ENCODE results near the gene GNAT3. TPM values are rescaled to one million over a fixed set of nuclear protein-coding genes. Genes with fewer than 3 reads are reported as not detected.

The GNAT3 gene
- total and polyA plus RNA-seq, 12 donors: not detected

DNA sequence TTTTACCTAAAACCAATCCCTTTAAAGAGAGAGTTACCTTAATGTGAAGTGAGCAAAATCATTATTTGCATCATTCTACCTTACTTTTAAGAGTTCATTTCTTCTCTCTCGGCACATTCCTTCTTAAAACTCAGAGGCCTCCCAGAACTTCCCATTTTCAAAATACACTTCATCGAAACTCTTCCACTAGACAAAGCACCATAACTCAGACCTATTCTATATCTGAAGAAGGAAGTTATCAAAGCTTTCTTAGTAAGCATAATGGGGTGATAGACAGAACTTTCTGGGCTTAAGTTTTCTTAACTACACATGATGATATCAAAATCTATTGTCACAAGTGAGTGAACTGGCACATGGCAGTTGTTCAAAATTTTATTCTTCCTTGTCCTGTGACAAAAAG lies 24.6 kb upstream of the GNAT3 start:
- no peak for TF ChIP-seq POLR2A (IDR thresholded peaks at IDR 0.05)
- TF ChIP-seq, protein P1, sequence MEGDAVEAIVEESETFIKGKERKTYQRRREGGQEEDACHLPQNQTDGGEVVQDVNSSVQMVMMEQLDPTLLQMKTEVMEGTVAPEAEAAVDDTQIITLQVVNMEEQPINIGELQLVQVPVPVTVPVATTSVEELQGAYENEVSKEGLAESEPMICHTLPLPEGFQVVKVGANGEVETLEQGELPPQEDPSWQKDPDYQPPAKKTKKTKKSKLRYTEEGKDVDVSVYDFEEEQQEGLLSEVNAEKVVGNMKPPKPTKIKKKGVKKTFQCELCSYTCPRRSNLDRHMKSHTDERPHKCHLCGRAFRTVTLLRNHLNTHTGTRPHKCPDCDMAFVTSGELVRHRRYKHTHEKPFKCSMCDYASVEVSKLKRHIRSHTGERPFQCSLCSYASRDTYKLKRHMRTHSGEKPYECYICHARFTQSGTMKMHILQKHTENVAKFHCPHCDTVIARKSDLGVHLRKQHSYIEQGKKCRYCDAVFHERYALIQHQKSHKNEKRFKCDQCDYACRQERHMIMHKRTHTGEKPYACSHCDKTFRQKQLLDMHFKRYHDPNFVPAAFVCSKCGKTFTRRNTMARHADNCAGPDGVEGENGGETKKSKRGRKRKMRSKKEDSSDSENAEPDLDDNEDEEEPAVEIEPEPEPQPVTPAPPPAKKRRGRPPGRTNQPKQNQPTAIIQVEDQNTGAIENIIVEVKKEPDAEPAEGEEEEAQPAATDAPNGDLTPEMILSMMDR (IDR thresholded peaks at IDR 0.05): no peak
- H3K27me3 ChIP-seq: no peaks in the 10 kb centered on the region
- WGBS, 4 donors: 80 to 85% (median 84%) methylated on average over 2 of the region's 2 CpGs
- H3K9me3 ChIP-seq (replicated peaks in 1 of 3): no peaks in the 10 kb centered on the region
- intact Hi-C loops (cut with DNase I): no loop called here
- H3K4me1 ChIP-seq (replicated peaks in 1 of 2): no peaks in the 10 kb centered on the region
- no peaks in the 10 kb centered on the region for H3K36me3 ChIP-seq (replicated peaks in 1 of 2)
- DNase-seq: no peak
- no peak overlapping the region for H3K27ac ChIP-seq
- no peak overlapping the region for H3K4me3 ChIP-seq

DNA sequence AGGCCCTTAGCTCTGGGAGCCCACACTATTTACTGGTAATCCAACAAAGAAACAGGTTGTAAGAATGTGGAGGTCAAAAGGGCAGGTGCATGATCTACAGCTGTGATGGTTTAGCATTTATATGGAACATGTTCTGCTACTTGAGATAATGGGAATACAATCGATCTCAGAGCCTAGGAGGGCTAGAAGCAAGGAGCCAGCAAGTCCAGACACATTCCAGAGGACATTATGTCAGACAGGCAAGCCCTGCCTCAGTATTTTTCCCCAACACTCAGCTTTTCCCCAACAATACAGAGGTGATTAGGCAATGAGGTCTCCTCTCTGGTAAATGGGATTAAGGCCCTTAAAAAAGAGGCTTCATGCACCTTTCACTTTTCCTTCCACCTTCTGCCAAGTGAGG lies 21.4 kb upstream of the GNAT3 start:
- no peaks in the 10 kb centered on the region for H3K9me3 ChIP-seq (replicated peaks in 1 of 3)
- H3K36me3 ChIP-seq (replicated peaks in 1 of 2): no peaks in the 10 kb centered on the region
- H3K4me1 ChIP-seq (replicated peaks in 1 of 2): no peaks in the 10 kb centered on the region
- intact Hi-C loops (cut with DNase I): no loop called here
- no peaks in the 10 kb centered on the region for H3K27me3 ChIP-seq
- H3K4me3 ChIP-seq: no peak overlapping the region
- no peak for DNase-seq
- TF ChIP-seq, protein P1 (IDR thresholded peaks at IDR 0.05): no peak
- no peak for TF ChIP-seq POLR2A (IDR thresholded peaks at IDR 0.05)
- no peak overlapping the region for H3K27ac ChIP-seq
- WGBS, 4 donors: 52 to 86% (median 71%) methylated on average over 1 of the region's 1 CpG

DNA sequence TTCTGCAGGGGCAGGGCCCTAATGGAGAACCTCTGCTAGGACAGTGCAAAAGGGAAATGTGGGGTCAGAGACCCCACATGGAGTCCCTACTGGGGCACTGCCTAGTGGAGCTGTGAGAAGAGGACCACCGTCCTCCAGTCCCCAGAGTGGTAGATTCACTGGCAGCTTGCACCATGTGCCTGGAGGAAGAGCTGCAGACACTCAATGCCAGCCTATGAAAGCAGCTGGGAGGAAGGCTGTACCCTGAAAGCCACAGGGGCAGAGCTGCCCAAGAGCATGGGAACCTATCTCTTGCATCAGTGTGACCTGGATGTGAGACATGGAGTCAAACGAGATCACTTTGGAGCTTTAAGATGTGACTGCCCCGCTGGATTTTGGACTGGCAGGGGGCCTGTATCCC lies 20.3 kb upstream of the GNAT3 start:
- 87 to 100% (median 93%) methylated on average over 2 to 3 of the region's 3 CpGs for WGBS, 4 donors

DNA sequence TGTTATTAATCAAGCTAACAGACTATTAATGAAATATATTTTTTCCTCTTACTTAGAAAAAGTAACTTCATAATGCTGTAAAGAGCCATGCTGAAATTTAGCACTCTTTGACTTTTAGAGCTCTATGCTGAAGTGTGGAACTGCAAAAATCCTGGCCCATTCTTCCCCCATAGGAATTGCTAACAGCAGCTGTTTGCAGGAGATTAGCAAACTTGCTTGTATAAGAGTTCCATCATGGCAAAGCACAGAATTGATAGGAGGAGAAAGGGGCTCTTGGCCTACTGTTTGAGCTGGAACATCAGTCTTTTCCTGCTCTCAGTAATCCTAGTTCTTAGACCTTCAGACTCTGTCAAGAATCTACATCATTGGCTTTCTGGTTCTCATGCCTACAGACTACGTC lies 18.3 kb upstream of the GNAT3 start:
- no peaks in the 10 kb centered on the region for H3K9me3 ChIP-seq (replicated peaks in 1 of 3)
- H3K27ac ChIP-seq: no peak overlapping the region
- 86 to 100% (median 96%) methylated on average over 1 of the region's 1 CpG for WGBS, 4 donors
- DNase-seq: no peak
- no peak overlapping the region for H3K4me3 ChIP-seq
- no peaks in the 10 kb centered on the region for H3K27me3 ChIP-seq
- no peaks in the 10 kb centered on the region for H3K36me3 ChIP-seq (replicated peaks in 1 of 2)
- TF ChIP-seq, protein P1 (IDR thresholded peaks at IDR 0.05): no peak
- TF ChIP-seq POLR2A (IDR thresholded peaks at IDR 0.05): no peak
- H3K4me1 ChIP-seq (replicated peaks in 1 of 2): no peaks in the 10 kb centered on the region
- intact Hi-C loops (cut with DNase I): no loop called here

More for the DNA sequence above, 20.3 kb upstream of the GNAT3 start:
- Histone ChIP-seq H3K36me3 (replicated peaks in 1 of 2) (no peaks in the 10 kb centered on the region), H3K4me3 (no peak overlapping the region), H3K27me3 (no peaks in the 10 kb centered on the region), H3K9me3 (replicated peaks in 1 of 3) (no peaks in the 10 kb centered on the region), H3K4me1 (replicated peaks in 1 of 2) (no peaks in the 10 kb centered on the region), H3K27ac (no peak overlapping the region)
- intact Hi-C loops (cut with DNase I): no loop called here
- TF ChIP-seq, protein P1 (IDR thresholded peaks at IDR 0.05): no peak
- no peak for TF ChIP-seq POLR2A (IDR thresholded peaks at IDR 0.05)
- no peak for DNase-seq
